ENCODE data around the gene IPPK.

The IPPK gene

DNA sequence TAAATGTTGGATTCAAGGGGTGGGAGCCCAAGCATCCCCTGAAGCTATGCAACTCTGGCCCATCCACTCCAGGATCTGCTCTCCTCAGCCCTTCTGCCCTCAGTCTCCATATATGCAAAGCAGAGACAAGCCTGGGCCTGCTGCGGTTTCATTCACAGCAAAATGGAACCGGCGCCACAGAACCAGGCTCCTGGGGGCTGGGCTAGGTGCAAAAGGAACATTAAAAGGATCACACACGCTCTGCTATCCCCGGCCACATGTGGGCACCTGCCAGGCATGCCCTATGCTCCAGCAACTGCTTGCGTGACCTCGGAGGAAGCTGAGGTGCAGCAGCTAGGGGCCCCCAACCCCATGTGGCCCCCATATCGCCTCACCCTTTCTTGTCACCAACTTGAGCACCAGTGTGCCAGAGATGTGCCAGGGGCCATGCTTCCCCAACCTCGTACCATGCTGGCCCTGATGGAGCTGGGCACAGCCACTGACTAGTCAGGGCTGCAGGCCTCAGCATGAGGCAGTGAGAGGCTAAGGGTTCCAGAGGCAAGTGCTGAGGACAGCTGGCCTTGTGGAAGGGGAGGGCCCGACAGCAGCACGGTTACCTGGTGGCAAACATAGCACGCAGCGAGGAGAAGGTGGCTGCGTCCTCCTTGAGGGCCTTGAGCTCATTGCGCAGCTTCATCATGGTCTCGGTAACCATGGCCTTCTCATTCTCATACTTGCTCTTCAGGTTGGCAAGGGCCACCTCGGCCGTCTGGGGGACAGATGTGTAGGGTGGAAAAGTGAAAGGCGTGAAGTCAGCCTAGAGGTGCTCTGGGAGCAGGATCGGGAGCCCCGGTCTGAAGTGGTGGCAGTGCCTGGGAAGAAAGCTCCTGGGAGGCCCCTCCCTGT is 47.5 kb upstream of the IPPK start:
- H3K4me3 ChIP-seq (ENCODE audit: low read length): peak overlapping the region; percentile 52
- H3F3A ChIP-seq (ENCODE audit: control insufficient read depth, insufficient read depth): peaks cover 8% of the 10 kb centered on the region
- no peaks in the 10 kb centered on the region for H3K9me3 ChIP-seq (ENCODE audit: control insufficient read depth, insufficient read depth, low read length)
- peaks cover 35% of the 10 kb centered on the region for H3K79me2 ChIP-seq (ENCODE audit: control insufficient read depth, low read length)
- peak overlapping the region; percentile 67 for H3K4me2 ChIP-seq (ENCODE audit: low read length)
- 0 out of 2 replicates have a peak, but pooled peaks cover 2% of the 10 kb centered on the region for H4K20me1 ChIP-seq (ENCODE audit: control insufficient read depth, insufficient read depth, low read depth, low read length)
- H3K36me3 ChIP-seq (ENCODE audit: control insufficient read depth, low read length): peaks cover 96% of the 10 kb centered on the region
- TF ChIP-seq, protein P1, sequence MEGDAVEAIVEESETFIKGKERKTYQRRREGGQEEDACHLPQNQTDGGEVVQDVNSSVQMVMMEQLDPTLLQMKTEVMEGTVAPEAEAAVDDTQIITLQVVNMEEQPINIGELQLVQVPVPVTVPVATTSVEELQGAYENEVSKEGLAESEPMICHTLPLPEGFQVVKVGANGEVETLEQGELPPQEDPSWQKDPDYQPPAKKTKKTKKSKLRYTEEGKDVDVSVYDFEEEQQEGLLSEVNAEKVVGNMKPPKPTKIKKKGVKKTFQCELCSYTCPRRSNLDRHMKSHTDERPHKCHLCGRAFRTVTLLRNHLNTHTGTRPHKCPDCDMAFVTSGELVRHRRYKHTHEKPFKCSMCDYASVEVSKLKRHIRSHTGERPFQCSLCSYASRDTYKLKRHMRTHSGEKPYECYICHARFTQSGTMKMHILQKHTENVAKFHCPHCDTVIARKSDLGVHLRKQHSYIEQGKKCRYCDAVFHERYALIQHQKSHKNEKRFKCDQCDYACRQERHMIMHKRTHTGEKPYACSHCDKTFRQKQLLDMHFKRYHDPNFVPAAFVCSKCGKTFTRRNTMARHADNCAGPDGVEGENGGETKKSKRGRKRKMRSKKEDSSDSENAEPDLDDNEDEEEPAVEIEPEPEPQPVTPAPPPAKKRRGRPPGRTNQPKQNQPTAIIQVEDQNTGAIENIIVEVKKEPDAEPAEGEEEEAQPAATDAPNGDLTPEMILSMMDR (IDR thresholded peaks at IDR 0.05; ENCODE audit: low read depth, low read length, poor library complexity, severe bottlenecking): no peak
- no peak for TF ChIP-seq EZH2phosphoT487 (IDR thresholded peaks at IDR 0.05; ENCODE audit: borderline replicate concordance, low read length)
- H3K9me2 ChIP-seq (replicated peaks; ENCODE audit: control insufficient read depth, low read length): no peaks in the 10 kb centered on the region
- H3K4me1 ChIP-seq (ENCODE audit: control insufficient read depth, low read length): peaks cover 61% of the 10 kb centered on the region
- no peaks in the 10 kb centered on the region for H3K27me3 ChIP-seq (ENCODE audit: control insufficient read depth, low read length)
- H3K27ac ChIP-seq (ENCODE audit: low read depth, low read length): peak overlapping the region; percentile 67

DNA sequence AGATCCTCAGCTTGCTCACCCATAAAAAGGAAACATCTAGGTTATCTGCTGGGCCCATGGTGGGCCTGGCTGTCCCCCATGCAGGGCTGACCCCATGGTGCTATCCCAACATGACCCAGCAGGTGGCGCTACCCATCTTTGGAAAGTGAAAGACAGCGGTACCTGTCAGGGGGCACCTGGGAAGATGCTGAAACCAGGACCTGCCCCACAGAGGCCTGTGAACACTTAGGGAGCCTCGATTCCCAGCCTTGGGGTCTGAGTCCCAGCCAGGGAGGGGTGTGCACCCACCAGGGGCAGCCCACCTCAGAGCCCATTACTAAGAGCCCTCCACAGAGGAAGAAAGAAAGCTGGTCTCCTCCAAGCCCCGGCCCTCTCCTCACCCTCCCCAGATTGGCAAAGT is 46.6 kb upstream of the IPPK start:
- Histone ChIP-seq H3K79me2 (ENCODE audit: control insufficient read depth, low read length) (peaks cover 30% of the 10 kb centered on the region), H3K4me3 (ENCODE audit: low read length) (peak overlapping the region; percentile 52), H3K4me1 (ENCODE audit: control insufficient read depth, low read length) (peaks cover 59% of the 10 kb centered on the region), H3K9me3 (ENCODE audit: control insufficient read depth, insufficient read depth, low read length) (no peaks in the 10 kb centered on the region), H3F3A (ENCODE audit: control insufficient read depth, insufficient read depth) (peaks cover 4% of the 10 kb centered on the region), H3K4me2 (ENCODE audit: low read length) (peak overlapping the region; percentile 67), H3K9me2 (replicated peaks; ENCODE audit: control insufficient read depth, low read length) (no peaks in the 10 kb centered on the region), H4K20me1 (ENCODE audit: control insufficient read depth, insufficient read depth, low read depth, low read length) (0 out of 2 replicates have a peak, but pooled peaks cover 2% of the 10 kb centered on the region), H3K36me3 (ENCODE audit: control insufficient read depth, low read length) (peaks cover 94% of the 10 kb centered on the region), H3K27ac (ENCODE audit: low read depth, low read length) (peak overlapping the region; percentile 67), H3K27me3 (ENCODE audit: control insufficient read depth, low read length) (no peaks in the 10 kb centered on the region)
- no peak for TF ChIP-seq EZH2phosphoT487 (IDR thresholded peaks at IDR 0.05; ENCODE audit: borderline replicate concordance, low read length)
- TF ChIP-seq, protein P1 (IDR thresholded peaks at IDR 0.05; ENCODE audit: low read depth, low read length, poor library complexity, severe bottlenecking): peak; percentile 98

DNA sequence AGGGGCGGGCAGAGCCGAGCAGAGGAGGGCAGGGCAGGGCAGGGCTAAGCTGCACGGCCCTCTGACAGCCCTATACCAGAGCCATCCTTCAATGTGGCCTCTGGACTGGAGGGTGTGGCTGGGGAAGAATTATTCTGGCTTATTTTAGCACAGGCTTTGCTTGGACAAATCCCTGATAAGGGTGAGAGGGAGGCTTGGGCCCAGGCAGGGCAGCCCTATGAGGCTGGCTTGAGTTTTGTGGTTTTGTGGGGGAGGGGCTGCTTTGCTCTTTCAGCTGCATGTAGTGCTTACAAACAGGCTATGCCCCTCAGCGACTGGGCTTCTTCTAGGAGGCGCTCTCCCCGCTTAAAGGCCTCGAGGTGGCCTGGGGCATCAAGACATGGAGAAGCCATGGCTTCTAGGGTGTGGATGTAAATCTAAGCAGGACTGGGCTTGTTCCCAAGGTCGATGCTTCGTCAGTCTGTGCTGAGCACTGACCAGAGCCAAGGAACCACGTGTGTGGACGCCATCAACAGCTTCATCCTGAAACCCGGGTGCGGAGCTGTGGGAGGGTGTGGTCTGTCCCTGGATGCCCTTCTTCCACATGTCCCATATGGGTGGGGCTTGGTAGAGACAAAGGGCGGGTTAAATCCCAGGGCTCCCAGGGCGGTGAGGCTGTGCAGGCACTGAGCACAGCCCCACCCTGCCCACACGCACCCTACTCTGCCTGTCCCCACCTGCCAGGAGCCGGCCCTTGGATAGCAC is 45.7 kb upstream of the IPPK start:
- H3K27me3 ChIP-seq (ENCODE audit: control insufficient read depth, low read length): no peaks in the 10 kb centered on the region
- H3K79me2 ChIP-seq (ENCODE audit: control insufficient read depth, low read length): peaks cover 28% of the 10 kb centered on the region
- H4K20me1 ChIP-seq (ENCODE audit: control insufficient read depth, insufficient read depth, low read depth, low read length): 0 out of 2 replicates have a peak, but pooled peaks cover 2% of the 10 kb centered on the region
- no peak overlapping the region for H3K4me2 ChIP-seq (ENCODE audit: low read length)
- H3K9me2 ChIP-seq (replicated peaks; ENCODE audit: control insufficient read depth, low read length): no peaks in the 10 kb centered on the region
- H3K4me3 ChIP-seq (ENCODE audit: low read length): no peak overlapping the region
- peaks cover 97% of the 10 kb centered on the region for H3K36me3 ChIP-seq (ENCODE audit: control insufficient read depth, low read length)
- TF ChIP-seq, protein P1 (IDR thresholded peaks at IDR 0.05; ENCODE audit: low read depth, low read length, poor library complexity, severe bottlenecking): no peak
- TF ChIP-seq EZH2phosphoT487 (IDR thresholded peaks at IDR 0.05; ENCODE audit: borderline replicate concordance, low read length): no peak
- no peak overlapping the region for H3K27ac ChIP-seq (ENCODE audit: low read depth, low read length)
- no peaks in the 10 kb centered on the region for H3K9me3 ChIP-seq (ENCODE audit: control insufficient read depth, insufficient read depth, low read length)
- H3F3A ChIP-seq (ENCODE audit: control insufficient read depth, insufficient read depth): no peaks in the 10 kb centered on the region; the same call in 1 of the 2 replicates
- peaks cover 50% of the 10 kb centered on the region for H3K4me1 ChIP-seq (ENCODE audit: control insufficient read depth, low read length)

All from DOHH2 (cell line).